Central memory CD4-positive, alpha-beta T cell (primary cell): ENCODE measurements around the gene SLC11A1.

Source experiments
- DNase-seq: peaks from one replicate; pipeline ENCODE4 v3.0.0; 2022

Gene SLC11A1

DNA sequence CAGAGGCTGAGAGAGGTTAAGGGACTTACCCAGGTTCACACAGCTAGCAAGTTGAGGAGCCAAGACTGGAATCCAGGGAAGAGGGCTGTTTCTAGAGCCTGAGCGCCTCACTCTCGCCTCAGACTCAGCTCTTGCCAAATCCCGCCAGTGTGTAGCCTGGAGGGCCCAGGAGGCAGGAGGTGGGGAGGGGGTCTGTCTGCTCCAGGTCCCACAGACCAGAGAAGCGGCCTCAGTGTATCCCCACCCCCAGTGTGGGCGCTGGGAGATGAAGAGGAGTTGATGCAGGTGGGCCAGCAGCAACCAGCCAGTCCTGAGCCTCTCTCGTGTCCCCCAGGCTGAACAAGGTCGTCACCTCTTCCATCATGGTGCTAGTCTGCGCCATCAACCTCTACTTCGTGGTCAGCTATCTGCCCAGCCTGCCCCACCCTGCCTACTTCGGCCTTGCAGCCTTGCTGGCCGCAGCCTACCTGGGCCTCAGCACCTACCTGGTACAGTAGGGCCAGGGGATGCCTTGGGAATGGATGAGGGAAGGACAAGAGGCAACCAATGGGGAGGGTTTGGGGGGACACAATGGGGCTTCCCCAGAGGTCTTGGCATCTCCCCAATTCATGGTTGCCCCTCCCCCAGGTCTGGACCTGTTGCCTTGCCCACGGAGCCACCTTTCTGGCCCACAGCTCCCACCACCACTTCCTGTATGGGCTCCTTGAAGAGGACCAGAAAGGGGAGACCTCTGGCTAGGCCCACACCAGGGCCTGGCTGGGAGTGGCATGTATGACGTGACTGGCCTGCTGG, 12.4 kb downstream of the SLC11A1 start:
- no peak for DNase-seq

DNA sequence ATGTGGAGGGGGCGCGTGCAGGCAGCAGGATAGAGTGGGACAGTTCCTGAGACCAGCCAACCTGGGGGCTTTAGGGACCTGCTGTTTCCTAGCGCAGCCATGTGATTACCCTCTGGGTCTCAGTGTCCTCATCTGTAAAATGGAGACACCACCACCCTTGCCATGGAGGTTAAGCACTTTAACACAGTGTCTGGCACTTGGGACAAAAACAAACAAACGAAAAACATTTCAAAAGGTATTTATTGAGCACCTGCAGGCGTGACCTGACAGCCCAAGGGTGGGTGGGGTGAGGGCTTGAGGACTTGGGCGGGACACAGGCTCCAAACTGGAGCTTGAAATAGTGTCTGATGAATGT, 13.0 kb downstream of the SLC11A1 start:
- DNase-seq, result no peak

DNA sequence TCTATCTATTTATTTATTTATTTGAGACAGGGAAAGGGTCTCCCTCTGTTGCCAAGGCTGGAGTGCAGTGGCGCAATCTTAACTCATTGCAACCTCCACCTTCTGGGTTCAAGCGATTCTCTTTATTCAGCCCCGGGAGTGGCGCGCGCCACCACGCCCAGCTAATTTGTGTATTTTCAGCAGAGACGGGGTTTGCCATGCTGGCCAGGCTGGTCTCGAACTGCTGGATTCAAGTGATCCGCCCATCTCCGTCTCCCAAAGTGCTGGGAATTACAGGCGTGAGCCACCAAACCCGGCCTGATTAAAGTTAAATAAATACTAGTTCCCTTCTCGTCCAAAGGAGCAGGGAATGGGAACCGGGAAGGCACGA, 13.4 kb downstream of the SLC11A1 start:
- no peak for DNase-seq

GRCh38 chr2:218395826-218396687, 14.0 kb downstream of the SLC11A1 start:
- DNase-seq, result peak; percentile 95

DNA sequence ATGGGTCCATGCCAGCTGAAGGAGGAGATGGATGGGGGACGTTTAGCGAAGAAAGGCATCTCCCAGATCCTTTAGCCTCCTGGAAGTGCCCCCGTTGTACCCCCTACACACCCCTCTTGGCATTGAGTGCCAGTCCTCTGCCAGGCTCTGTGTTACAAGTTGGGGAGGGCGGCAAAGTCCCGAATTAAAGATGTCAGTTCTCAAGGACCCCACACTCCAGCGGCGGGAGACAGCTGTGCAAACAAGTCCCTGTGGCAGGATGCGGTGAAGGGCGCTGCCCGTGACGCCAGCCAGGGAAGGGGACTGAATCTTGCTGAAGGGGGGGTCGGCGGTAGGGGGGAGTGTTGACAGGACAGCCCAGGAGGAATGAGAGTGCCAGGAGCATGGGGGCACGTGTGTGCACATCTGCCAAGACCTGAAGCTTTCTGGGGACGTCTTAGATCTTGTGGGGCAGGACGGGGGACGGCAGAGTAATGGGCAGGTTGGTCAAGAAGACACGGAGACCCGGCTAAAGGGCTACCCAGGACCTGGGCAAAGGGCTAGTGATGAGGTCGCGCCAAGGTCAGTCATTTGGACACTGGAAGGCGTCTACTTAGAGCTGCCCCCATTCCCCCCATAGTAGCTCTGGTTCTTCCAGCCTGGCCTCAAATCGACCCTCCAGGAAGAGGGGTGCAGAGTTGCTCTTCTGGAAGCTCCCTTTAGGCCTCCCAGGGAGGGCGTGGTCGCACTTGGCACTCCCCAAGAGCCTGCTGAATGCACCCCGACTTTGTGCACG, 14.8 kb downstream of the SLC11A1 start:
- peak; percentile 85 for DNase-seq

DNA sequence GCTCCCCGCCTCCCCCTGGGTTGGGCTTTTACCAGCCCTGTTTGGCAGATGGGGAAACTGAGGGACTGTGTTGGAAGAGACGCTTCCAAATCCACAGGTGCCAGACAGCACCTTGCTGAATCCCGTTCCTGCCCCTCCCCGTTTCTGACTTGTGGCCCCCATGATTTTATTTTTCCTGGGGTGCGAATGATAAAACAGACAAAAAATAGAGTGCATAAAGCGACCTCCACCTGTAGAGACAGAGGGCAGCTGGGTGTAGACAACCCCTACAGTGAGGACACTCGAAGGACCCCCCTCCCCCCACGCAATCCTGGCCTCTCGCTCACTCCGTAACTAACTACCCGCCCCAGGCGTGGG, 15.4 kb downstream of the SLC11A1 start:
- no peak for DNase-seq

DNA sequence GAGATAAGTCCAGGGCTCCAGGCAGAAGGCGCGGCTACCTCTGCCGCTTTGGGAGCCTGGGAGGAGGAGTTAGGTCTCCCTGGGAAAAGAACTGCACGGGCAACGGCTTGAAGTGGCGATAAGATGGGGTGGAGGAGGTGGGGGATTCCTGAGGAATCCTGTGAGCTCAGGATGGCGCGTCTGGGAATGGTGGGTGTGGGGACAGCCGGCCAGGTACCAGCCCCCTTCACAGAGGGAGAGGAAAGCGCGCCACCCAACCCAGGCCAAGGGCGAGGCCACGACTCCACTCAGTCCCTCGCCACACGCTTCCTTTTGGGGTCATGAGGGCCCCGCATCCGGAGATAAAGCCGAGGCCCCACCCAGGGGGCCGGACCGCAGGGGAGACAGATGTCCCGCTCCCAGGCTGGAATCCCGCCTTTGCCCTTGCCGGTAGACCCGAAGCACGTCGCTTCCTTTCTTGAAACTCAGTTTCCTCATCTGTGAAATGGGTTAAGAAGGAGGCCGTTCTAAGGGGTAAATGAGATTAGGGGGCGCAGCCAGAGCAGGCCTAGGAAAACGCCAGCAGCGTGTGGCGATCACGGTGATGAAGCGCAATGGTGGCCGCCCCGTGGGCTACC, 15.9 kb downstream of the SLC11A1 start:
- peak; percentile 60 for DNase-seq

- DNase-seq, result peak; percentile 61
Measured at GRCh38 chr2:218398437-218399390, 16.6 kb downstream of the SLC11A1 start.

GRCh38 chr2:218399391-218400166, 17.5 kb downstream of the SLC11A1 start, which contains the start of gene CTDSP1:
Gene CTDSP1 (plus strand): TSS chr2:218399868. CDS start chr2:218400091, 223 bp downstream.
- peak; percentile 91 for DNase-seq

- peak; percentile 45 for DNase-seq
Measured at GRCh38 chr2:218400167-218400929, 18.3 kb downstream of the SLC11A1 start.

DNA sequence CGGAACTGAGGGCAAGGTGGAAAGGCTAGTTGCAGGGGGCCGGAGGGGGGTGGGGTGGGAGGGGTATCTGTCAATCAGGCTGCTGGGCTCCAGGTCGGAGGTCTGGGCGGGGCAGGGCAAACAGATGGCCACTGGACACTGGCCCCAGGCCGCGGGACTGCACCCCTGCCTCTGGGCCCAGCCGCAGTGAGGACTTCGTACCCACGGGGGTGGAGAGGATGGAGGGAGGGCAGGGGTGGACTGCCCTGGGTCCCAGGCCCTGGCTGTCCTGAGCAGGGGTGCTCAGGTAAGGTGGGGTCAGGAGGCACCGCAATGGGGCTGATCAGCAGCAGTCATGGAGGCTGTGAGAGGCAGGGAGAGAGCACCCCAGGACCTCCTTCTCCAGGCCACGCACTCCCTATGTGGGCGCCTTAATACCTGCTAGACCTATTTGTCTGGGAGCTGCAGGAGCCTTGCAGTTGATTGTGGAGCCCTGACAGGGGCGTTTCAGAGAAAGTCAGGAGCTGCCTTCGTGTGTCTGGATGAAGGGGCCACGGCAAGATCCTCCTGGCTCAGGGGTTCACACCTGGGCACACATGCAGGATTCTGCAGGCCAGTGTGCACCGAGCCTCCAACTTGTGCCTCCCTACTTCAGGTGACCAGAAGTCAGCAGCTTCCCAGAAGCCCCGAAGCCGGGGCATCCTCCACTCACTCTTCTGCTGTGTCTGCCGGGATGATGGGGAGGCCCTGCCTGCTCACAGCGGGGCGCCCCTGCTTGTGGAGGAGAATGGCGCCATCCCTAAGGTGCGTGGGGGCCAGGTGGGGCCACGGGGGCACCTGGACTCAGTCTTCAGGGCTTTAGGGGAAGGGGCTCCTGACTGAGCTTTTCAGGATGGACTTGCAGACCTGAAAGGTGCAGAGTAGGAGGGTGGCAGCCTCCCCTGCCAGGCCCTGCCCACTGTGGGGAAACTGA, 19.1 kb downstream of the SLC11A1 start:
- no peak for DNase-seq

DNA sequence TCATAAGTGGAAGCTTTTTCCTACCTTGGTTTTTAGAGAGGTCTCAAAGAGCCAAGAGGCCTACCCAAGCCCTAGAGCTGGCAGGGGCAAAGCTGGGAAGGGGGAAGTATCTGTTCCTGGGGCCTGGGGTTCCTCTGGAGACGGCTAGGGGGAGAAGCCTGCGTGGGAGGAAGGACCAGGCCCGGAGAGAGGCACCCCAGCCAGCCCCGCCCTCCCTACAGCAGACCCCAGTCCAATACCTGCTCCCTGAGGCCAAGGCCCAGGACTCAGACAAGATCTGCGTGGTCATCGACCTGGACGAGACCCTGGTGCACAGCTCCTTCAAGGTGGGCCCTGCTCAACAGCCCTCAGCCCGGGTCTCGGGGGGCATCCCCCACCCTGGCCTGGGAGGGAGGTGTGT, 19.8 kb downstream of the SLC11A1 start:
- no peak for DNase-seq

DNA sequence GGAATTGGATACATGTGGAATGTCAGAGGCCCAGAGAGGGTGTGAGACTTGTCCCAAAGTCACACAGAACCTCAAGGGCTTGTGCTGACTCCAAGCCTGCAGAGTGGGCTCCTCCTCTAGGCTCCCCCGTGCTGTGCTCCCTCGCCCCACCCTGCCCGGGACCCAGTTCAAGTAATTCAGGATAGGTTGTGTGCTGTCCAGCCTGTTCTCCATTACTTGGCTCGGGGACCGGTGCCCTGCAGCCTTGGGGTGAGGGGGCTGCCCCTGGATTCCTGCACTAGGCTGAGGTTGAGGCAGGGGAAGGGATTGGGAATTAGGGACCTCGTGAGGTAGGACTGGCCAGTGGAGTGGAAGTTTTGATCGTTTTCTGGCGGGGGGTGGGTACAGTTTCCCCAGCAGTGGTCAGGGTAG, 20.4 kb downstream of the SLC11A1 start:
- DNase-seq, result no peak

DNA sequence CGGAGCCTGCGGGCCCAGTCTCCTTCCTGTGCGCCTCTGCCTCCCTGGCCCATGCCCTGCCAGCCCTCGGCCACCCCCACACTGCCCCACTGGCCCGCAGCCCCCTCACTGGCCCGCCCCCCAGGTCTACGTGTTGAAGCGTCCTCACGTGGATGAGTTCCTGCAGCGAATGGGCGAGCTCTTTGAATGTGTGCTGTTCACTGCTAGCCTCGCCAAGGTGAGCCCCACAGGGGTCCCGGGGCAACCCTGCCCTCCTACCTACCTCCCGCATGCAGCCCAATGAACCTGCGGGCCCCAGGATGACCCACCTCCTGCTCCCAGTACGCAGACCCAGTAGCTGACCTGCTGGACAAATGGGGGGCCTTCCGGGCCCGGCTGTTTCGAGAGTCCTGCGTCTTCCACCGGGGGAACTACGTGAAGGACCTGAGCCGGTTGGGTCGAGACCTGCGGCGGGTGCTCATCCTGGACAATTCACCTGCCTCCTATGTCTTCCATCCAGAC, 20.9 kb downstream of the SLC11A1 start:
- no peak for DNase-seq

DNA sequence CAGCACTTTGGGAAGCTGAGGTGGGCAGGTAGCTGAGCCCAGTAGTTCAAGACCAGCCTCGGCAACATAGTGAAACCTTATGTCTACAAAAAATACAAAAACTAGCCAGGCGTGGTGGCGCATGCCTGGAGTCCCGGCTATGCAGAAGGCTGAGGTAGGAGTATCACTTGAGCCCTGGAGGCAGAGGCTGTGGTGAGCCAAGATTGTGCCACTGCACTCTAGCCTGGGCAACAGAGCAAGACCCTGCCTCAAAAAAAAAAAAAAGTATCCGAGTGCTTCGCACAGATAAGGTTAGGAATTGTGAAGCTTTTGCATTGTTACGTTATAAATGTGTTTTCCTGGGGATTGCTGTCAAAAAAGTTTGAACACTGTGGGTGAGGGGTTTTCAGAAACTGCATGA, 21.7 kb downstream of the SLC11A1 start:
- DNase-seq, result no peak

DNA sequence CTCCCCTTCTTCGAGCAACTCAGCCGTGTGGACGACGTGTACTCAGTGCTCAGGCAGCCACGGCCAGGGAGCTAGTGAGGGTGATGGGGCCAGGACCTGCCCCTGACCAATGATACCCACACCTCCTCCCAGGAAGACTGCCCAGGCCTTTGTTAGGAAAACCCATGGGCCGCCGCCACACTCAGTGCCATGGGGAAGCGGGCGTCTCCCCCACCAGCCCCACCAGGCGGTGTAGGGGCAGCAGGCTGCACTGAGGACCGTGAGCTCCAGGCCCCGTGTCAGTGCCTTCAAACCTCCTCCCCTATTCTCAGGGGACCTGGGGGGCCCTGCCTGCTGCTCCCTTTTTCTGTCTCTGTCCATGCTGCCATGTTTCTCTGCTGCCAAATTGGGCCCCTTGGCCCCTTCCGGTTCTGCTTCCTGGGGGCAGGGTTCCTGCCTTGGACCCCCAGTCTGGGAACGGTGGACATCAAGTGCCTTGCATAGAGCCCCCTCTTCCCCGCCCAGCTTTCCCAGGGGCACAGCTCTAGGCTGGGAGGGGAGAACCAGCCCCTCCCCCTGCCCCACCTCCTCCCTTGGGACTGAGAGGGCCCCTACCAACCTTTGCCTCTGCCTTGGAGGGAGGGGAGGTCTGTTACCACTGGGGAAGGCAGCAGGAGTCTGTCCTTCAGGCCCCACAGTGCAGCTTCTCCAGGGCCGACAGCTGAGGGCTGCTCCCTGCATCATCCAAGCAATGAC, 22.4 kb downstream of the SLC11A1 start:
- DNase-seq, result no peak

DNA sequence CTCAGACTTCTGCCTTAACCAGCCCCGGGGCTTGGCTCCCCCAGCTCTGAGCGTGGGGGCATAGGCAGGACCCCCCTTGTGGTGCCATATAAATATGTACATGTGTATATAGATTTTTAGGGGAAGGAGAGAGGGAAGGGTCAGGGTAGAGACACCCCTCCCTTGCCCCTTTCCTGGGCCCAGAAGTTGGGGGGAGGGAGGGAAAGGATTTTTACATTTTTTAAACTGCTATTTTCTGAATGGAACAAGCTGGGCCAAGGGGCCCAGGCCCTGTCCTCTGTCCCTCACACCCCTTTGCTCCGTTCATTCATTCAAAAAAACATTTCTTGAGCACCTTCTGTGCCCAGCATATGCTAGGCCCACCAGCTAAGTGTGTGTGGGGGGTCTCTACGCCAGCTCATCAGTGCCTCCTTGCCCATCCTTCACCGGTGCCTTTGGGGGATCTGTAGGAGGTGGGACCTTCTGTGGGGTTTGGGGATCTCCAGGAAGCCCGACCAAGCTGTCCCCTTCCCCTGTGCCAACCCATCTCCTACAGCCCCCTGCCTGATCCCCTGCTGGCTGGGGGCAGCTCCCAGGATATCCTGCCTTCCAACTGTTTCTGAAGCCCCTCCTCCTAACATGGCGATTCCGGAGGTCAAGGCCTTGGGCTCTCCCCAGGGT, 23.1 kb downstream of the SLC11A1 start:
- no peak for DNase-seq
